GM12875 (cell line): Measurements from ENCODE around the gene KCTD6.

Experiments
- H3K4me3 ChIP-seq: one replicate; pipeline ENCODE4 v1.5.1; 2011; ENCODE audit warnings: low read depth, low read length, control low read depth
- TF ChIP-seq, protein P1 (sequence below): IDR thresholded peaks from 2 replicates; pipeline ENCODE4 v1.5.1; 2011; ENCODE audit warnings: low read depth, mild to moderate bottlenecking, control low read depth, inconsistent platforms, low read length, moderate library complexity, borderline replicate concordance; ENCODE audit not compliant: insufficient read depth

Gene KCTD6

DNA sequence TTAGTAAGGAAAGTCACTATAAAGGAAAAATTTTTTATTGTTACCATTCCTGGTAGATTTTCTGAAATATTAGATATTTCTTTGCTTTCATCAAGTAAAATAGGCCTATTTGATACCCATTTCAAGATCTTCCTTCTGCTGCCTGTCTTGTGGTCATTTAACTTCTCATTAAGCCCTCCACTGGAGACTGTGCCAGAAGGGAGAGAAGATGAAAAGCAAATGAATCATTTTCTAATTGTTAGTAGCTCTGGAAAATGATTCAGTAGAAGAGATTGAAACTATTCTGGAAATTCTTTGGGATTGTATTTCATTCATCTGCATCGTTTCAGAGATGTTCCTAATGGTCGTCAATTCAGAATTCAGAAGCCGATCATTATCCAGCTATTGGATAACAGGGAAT lies 3.2 kb downstream of the KCTD6 start:
- no peak overlapping the region for H3K4me3 ChIP-seq
- TF ChIP-seq, protein P1, sequence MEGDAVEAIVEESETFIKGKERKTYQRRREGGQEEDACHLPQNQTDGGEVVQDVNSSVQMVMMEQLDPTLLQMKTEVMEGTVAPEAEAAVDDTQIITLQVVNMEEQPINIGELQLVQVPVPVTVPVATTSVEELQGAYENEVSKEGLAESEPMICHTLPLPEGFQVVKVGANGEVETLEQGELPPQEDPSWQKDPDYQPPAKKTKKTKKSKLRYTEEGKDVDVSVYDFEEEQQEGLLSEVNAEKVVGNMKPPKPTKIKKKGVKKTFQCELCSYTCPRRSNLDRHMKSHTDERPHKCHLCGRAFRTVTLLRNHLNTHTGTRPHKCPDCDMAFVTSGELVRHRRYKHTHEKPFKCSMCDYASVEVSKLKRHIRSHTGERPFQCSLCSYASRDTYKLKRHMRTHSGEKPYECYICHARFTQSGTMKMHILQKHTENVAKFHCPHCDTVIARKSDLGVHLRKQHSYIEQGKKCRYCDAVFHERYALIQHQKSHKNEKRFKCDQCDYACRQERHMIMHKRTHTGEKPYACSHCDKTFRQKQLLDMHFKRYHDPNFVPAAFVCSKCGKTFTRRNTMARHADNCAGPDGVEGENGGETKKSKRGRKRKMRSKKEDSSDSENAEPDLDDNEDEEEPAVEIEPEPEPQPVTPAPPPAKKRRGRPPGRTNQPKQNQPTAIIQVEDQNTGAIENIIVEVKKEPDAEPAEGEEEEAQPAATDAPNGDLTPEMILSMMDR, result no peak

DNA sequence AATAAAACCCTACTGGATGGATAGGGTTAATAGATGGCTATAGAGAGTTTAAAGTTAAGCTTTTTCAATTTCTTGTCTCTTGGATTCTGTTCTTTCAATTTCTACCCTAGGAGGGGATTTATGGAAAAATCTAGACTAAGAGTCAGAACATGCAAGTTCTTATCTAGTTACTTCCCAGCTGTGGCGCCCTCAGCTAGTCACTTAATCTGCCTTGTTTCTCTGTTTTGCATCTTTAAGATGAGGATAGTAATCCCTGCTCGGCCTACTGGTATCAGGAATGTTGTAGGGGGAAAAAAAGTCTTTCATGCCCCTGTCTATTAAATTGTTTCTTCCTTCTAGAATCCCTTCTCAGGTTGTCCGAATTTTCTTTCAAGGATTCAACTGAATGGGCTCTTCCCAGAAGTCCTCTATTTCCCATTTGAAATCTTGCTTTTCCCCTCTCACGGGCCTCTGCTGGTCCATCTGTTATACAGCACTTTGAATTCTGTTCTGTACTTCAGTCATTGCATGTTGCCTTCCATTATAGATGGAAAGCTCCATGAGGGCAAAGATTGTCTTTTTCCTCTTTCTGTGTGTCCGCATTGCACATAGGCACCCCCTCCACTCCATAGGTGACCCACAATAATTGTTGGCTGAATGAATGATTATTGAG lies 4.4 kb downstream of the KCTD6 start:
- no peak overlapping the region for H3K4me3 ChIP-seq
- TF ChIP-seq, protein P1, result no peak

DNA sequence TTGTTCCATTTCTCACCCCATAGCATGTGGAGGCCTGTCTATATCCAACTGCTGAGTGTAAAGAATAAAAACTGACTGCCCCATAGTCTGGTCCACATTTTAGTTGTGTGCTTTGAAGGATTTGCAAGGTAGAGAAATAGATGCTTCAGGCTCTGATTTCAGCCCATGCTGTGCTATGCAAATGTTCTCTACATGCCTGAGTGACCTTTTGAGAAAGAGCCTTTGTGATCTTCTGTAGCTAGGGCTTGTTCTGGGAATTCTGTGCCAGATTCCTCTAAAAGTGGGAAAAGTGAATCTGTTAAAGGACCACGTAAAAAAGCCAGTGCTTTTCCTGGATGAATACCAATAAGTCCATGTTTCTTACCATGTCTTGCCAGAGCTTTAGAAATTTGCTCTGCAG lies 5.2 kb downstream of the KCTD6 start:
- TF ChIP-seq, protein P1, result no peak
- no peak overlapping the region for H3K4me3 ChIP-seq

DNA sequence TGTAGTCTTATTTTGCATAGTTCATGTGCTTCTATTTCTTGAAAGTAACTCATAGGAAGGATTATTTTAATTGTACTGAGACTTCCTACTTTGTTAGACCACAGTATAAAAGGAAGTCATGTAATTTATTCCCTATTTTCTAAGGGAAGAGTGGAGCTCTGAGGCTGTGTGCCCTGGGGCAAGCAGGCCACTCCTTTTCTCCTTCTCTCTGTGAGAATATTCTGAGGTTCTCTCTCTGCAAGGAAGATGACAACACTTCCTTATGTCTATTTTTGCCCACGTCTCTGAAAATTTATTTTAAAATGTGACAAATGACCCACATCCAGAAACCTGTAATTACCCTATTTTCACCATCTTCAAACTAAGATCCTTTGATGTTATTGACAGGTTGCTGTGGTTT lies 11.0 kb downstream of the KCTD6 start:
- no peak overlapping the region for H3K4me3 ChIP-seq
- TF ChIP-seq, protein P1, result no peak

DNA sequence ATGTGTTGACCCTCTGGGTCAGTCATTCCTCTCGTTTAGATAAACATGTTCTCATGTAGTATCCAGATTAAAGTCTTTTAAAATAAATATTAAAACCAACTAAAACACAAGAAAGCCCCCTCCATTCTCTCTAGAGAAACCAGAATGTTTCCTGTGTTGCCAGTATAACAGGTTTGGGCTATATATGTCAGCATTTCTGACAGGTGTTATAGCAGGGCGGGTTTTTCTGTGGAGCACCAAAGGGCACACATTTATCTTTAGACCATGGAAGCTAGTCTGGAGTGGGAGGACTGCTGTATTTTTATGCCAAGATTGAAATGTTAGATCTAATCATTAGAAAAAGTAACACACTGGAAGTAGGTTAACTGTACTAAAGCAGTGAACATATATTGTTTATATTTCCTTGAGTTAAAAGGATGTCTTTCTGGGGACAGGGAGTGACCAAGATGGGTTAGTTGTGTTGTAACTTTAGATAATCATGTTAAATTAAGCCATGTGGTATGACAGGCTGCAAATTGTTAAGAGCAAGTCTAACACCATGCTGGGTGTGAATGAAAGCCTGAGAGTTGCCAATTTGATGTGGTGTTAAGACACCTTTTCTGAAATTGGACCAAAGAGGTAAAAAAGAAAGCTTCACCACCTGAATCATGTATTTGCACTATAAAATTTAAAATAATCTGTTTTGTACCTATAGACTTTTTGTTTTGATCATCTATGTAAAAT lies 15.6 kb downstream of the KCTD6 start:
- TF ChIP-seq, protein P1, result no peak

DNA sequence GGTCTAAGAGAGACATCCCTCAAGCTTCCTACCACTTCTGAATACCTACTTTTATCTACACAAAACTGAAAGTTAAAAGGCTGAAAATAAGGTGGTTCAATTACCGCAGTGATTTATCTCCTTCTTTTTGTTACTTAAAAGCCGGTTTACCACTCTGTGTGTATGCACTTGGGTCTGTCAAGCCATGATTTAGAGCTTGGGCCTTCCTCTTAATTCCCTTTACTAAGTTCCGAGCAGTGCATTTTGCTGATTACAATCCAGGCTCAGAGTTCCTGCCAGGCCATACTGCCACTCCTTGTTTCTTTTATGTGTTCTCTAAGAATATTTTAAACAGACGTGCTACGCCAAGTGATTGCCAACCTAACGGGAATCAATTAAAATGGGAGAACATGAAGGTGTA lies 16.5 kb downstream of the KCTD6 start:
- TF ChIP-seq, protein P1, result no peak
- no peak overlapping the region for H3K4me3 ChIP-seq

More for the DNA sequence above, 15.6 kb downstream of the KCTD6 start:
- no peak overlapping the region for H3K4me3 ChIP-seq

DNA sequence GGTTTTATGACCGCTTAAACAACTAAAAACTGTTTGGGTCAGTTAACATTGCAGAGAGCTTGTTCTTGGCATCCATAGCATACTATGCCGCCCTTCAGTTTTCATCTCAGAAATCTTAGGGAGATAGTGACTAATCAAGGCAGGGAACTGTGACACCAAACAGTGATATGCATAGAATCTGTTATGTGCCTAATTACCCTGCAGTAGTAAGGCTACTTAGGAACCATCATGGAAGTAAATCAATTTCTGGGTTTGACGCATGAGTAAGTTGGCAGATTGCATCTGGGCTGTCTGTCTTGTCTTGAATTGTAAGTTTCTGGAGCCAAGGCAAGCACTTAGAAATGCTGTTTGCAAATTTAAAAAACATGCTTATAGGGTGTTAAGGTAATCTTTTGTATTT lies 22.5 kb downstream of the KCTD6 start:
- no peak overlapping the region for H3K4me3 ChIP-seq
- TF ChIP-seq, protein P1, result no peak
